GM06990 (cell line): ENCODE data around the gene KCNE1.

ENCODE experiments used
- DNase-seq: peaks from one replicate; pipeline ENCODE4 v3.0.0-alpha.2; 2011; ENCODE audit not compliant: insufficient read length; ENCODE audit errors: extremely low read depth
- H3K27me3 ChIP-seq: replicated peaks from 2 replicates; pipeline ENCODE4 v1.6.0; 2011; ENCODE audit warnings: low read length; ENCODE audit not compliant: control insufficient read depth, insufficient read depth
- H3K36me3 ChIP-seq: 2 replicates; pipeline ENCODE4 v1.5.1; 2011; ENCODE audit warnings: low read length; ENCODE audit not compliant: control insufficient read depth, insufficient read depth
- H3K4me3 ChIP-seq: replicated peaks from 2 replicates; pipeline ENCODE4 v1.5.1; 2011; ENCODE audit warnings: low read depth, mild to moderate bottlenecking, control low read depth, low read length
- TF ChIP-seq, protein P1 (sequence below): IDR thresholded peaks from 2 replicates; pipeline ENCODE4 v1.5.1; 2011; ENCODE audit warnings: low read length, control low read depth, mild to moderate bottlenecking, inconsistent platforms; ENCODE audit not compliant: insufficient read depth, poor library complexity, severe bottlenecking

The KCNE1 gene

GRCh38 chr21:34526241-34526617 lies 14.2 kb upstream of the KCNE1 start:
- no peak for DNase-seq
- H3K36me3 ChIP-seq: no peaks in the 10 kb centered on the region; the same call in 1 of the 2 replicates
- H3K27me3 ChIP-seq: no peaks in the 10 kb centered on the region
- TF ChIP-seq, protein P1, sequence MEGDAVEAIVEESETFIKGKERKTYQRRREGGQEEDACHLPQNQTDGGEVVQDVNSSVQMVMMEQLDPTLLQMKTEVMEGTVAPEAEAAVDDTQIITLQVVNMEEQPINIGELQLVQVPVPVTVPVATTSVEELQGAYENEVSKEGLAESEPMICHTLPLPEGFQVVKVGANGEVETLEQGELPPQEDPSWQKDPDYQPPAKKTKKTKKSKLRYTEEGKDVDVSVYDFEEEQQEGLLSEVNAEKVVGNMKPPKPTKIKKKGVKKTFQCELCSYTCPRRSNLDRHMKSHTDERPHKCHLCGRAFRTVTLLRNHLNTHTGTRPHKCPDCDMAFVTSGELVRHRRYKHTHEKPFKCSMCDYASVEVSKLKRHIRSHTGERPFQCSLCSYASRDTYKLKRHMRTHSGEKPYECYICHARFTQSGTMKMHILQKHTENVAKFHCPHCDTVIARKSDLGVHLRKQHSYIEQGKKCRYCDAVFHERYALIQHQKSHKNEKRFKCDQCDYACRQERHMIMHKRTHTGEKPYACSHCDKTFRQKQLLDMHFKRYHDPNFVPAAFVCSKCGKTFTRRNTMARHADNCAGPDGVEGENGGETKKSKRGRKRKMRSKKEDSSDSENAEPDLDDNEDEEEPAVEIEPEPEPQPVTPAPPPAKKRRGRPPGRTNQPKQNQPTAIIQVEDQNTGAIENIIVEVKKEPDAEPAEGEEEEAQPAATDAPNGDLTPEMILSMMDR: no peak
- peak overlapping the region; percentile 29 for H3K4me3 ChIP-seq

DNA sequence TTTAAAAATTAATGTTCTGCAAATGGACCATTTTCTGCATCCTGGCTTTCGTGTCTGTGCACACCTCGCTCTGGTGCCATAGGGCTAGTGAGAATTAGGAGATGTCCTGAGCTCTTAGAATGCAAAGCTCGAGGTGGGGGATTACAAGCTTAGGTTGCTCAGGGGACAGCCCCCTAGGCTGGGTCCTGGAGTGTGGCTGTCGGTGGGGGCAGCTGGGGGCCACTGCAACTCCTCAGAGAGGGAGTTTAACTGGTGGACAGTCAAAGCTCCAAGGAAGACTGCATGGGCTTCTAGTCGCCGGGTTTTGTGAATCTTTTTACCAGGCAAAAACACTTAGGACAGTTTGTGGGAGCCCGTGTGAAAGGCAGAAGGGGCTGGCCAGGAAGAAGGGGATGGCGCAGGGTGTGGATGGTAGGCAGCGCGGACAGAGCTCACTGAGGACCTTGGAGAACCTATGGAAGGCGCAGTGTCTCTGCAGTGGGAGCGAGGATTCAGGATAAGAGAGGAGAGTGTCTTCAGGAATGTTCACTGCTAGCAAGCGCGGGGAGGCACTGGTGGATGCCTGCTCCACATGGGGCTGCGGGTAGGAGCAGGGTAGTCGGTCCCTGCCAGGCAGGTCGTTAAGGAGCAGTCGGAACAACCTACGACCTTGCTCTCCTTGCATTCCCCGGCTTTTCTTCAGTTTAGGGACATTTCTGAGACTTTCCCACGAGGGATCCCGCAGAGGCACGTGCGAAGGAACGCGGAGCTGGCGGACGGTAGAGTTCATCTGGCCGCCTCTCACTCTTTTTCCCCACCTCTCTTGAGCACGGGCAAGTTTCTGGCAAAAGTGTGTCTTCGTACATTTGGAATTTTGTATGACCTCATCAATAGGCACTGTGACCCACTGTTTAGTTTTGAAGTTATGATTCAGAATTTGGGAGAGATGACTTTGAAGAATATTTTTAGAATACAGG lies 12.9 kb upstream of the KCNE1 start:
- no peaks in the 10 kb centered on the region; the same call in 1 of the 2 replicates for H3K36me3 ChIP-seq
- no peak for DNase-seq
- no peaks in the 10 kb centered on the region for H3K27me3 ChIP-seq
- no peak overlapping the region for H3K4me3 ChIP-seq
- TF ChIP-seq, protein P1: no peak

DNA sequence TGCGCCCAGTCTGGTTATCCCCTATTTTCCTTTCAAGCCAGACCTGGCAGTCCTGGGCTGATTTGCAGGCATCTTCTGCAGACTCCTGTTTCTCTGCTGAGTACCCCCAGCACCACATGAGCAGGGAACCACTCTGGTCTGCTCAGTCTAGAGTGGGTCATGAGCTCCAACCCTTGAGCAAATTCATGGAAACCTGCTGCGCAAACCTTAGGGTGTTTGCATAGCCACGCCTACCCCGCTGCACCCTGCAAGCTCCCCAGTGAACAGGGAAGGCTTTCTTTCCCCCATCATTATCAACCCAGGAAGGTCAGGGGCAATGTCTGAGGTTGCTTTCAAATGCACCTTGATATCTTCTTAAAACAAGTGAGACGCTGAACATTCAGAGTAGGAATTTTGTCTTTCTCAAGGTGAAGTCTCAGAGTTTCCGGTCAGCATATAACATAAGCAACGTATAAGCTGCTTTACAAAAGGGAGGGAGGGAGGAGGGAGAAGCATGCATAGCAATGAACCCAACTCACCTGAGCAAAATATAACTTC lies 11.1 kb upstream of the KCNE1 start:
- no peak for DNase-seq
- Histone ChIP-seq H3K27me3 (no peaks in the 10 kb centered on the region), H3K4me3 (no peak overlapping the region), H3K36me3 (no peaks in the 10 kb centered on the region; the same call in 1 of the 2 replicates)
- TF ChIP-seq, protein P1: no peak

GRCh38 chr21:34522284-34522683 lies 10.3 kb upstream of the KCNE1 start:
- no peaks in the 10 kb centered on the region; the same call in 1 of the 2 replicates for H3K36me3 ChIP-seq
- H3K27me3 ChIP-seq: no peaks in the 10 kb centered on the region
- no peak for DNase-seq

GRCh38 chr21:34521561-34521960 lies 9.6 kb upstream of the KCNE1 start:
- TF ChIP-seq, protein P1: no peak
- Histone ChIP-seq H3K36me3 (no peaks in the 10 kb centered on the region; the same call in 1 of the 2 replicates), H3K27me3 (no peaks in the 10 kb centered on the region), H3K4me3 (no peak overlapping the region)
- no peak for DNase-seq

More at GRCh38 chr21:34522284-34522683, 10.3 kb upstream of the KCNE1 start:
- TF ChIP-seq, protein P1: no peak
- H3K4me3 ChIP-seq: no peak overlapping the region; the same call in 1 of the 2 replicates
